Skeletal muscle cell (primary cell): Measurements from ENCODE around the gene SCO2.

Experiments
- DNase-seq: peaks from one replicate; pipeline ENCODE4 v3.0.0-alpha.2; 2010; ENCODE audit warnings: low read depth
- H3K4me3 ChIP-seq: 2 replicates; pipeline ENCODE4 v1.5.1; 2011; ENCODE audit warnings: low read depth, mild to moderate bottlenecking, control low read depth, low read length, moderate library complexity

The SCO2 gene

DNA sequence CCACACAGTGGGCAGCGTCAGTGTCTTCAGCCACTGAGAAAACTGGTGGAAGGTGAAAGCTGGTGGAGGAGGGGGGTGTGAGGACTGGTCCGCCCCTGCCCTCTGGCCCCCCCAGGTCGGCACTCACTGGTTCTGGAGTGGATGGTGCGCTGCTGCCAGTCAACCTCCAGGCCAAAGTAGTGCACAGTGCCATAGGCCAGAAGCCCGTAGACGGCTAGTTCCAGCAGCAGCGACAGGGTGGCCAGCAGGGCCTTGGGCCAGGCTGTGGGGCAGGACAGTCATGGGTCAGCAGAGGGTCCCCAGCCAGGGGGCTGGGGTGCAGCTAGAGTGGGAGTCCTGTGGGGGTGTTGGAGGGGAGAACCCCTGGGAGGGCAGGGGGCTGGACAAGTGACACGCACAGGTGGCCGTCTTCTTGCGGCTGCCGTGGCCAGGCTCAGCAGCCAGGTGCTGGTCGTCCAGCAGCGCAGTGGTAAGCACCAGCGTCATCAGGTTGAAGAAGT is 20.1 kb downstream of the SCO2 start:
- no peak overlapping the region for H3K4me3 ChIP-seq
- no peak for DNase-seq

DNA sequence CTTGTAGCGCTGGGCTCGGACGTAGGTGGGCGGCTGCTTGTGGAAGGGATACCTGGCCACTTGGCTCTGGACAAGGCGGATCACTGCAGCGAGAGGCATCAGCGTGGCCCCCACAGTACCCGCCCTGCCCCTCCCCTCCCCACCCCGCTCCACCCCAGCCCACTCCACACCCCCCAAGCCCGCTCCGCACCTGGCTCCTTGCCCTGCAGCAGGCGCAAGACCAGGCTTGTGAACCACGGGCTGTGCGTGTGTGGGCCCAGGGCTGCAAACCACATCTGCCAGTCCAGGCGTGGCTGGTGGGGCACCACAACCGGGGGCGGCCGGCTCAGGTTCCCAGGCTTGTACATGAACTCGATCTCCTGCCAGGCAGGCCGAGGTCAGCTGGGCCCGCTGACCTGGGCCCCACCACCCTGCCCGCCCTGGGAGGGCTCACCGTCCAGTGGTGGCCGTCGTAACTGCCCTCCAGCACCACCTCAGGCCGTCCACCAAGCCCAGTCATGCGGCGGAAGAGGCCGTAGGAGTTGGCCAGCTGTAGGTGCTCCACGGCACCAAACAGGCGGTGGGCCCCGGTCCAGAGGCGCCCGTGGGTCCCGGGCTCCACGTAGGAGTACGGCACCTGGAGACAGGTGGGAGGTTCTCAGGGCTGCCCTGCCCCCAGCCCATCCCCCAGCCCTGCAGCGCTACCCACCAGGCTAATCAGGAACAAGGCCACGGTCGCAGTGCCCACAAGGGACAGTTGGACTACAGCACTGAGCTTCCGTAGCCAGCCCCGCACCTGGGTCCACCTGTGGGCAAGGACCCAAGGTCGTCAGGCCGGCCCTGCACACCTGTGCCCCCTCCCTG is 20.8 kb downstream of the SCO2 start:
- no peak overlapping the region for H3K4me3 ChIP-seq
- DNase-seq, result no peak

DNA sequence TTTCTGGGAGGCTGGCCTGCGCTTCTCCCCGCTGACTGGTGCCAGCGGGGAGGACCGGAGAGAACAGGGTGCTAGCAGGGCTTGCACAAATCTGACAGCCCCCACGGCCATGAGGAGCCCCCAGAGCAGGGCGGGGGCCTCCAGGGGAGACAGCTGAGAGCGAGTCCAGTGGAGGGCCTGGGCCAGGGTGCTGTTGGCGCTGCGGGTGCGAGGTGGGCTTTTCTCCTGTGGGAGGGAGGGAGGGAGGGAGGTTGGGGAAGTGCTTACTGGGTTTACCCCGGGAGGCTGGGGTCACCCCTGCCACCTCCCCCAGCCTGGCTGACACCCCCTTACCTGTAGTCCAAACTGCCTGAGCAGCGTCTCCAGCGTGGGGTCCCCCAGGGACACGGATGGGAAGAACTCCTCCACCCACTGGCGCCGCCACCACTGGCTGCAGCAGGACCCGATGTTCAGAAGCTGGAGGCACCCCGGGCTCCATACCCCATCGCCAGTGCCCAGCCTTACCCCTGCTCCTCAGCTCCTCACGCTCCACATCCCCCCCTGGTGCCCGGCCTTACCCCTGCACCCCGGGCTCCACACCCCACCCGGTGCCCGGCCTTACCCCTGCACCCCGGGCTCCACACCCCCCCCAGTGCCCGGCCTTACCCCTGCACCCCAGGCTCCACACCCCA is 21.8 kb downstream of the SCO2 start:
- H3K4me3 ChIP-seq, result no peak overlapping the region
- DNase-seq, result no peak

DNA sequence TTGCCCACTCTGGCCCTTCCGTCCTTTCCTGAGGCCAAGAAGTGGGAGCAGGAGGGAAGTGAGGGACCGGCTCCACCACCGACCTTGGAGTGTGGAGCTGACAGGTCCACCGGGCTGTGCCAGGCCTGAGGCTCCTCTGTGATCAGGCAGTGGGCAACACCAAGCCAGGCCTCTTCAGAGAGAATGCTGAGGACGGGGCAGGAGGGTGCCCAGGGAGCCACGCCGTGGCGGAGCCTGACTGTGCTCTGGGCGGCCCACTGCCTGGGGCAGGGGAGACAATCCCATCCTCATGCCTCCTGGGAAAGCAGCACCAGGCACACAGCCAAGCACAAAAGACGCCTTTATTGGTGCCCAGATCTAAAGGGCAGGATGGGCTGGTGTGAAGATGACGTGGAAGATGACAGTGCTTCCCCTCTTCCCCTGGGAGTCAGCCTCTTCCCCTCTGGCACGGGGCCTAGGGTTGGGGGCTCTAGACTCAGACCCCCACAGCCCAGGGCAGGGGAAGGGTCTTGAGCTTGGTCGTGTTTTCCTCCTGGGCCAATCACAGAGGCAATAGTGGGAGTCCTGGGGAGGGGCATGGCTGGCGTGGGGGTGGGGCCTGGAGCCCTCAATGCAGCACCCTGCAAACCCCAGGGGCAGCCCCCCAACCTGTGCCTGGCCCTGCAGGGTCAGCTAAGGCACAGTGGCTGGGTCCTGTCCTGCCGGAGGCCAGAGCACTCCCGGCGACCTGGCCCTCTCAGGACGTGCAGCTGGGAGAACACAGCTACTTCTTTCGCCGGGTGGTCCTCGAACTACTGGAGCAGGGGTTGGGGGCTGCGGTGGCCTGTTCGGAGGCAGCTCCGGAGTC is 22.5 kb downstream of the SCO2 start:
- DNase-seq, result no peak

DNA sequence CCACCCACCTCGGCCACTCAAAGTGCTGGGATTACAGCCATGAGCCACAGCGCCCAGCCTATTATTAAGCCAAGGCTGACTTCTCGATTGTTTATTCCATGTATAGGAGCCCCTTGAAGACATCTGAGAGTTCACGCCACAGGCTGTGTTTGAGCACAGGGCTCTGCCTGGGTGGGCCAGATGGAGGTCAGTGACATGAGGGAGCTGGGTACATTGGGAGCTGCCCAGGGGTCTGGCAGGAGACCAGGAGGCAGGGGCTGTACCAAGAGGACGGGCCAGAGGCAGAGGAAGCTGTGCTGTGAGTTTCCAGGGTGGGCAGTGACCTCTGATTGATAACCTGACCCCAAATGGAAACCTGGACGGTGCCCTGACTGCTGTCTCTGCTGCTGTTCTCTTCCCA is 23.3 kb downstream of the SCO2 start:
- DNase-seq, result no peak
- no peak overlapping the region for H3K4me3 ChIP-seq

More for the DNA sequence above, 22.5 kb downstream of the SCO2 start:
- no peak overlapping the region for H3K4me3 ChIP-seq

DNA sequence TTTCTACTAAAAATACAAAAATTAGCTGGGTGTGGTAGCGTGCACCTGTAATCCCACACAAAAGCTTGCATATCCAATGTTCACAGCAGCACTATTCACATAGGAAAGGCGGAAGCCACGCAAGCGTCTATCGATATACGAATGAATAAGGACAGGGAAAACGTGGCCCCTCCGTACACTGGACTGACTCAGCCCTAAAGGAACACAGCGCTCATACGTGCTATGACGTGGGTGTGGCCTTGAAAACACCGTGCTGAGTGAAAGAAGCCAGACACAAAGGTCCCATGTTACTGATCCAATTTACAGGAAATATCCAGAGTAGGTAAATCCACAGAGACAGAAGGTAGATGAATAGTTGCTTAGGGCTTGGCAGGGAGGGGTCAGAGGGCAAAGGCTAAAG is 24.9 kb downstream of the SCO2 start:
- H3K4me3 ChIP-seq, result no peak overlapping the region
- DNase-seq, result no peak

DNA sequence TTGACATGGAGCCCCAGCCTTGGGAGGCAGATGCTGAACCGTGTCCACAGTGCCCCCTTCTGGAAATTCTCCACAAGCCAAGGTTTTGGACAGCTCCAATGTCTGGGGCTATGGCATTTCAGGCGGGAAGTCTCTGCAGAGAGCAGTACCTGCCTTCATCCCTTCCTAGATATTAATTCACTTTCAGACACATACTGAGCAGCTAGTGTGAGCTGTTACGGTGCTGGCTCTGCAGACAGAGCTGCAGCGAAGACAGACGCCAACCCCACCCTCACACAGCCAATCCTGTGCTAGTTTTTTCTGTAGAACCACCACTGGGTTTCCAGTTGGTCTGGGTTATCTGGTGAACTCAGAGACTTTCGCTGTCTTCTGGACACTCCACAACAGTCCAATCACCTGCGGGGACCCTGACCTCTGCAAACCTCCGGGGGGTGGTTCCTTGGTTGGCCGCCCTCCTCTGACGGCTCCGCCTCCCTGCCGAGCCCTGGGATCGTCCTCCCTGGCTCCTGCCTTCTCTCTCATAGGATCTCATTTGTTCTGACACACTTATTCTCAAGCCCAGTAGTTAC is 27.0 kb downstream of the SCO2 start:
- no peak for DNase-seq
- H3K4me3 ChIP-seq, result no peak overlapping the region

DNA sequence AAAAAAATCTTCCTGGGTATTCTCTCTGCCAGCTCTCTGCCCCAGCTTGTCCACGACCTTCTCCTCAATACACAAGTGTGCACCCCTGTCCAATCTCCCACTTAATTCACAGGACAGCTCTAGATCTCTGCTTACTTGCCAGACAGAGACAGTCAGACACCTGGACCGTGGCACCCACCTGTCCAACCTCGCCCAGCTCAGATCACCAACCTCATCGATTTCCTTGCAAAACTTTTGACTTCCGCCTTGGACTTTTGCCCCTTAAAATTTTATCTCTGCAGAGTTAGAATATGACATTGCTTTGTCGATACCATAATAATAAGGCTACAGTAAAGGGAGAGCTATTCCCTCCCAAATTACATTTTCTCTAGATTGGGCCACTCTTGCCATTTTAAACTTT is 28.3 kb downstream of the SCO2 start:
- no peak overlapping the region for H3K4me3 ChIP-seq
- no peak for DNase-seq

DNA sequence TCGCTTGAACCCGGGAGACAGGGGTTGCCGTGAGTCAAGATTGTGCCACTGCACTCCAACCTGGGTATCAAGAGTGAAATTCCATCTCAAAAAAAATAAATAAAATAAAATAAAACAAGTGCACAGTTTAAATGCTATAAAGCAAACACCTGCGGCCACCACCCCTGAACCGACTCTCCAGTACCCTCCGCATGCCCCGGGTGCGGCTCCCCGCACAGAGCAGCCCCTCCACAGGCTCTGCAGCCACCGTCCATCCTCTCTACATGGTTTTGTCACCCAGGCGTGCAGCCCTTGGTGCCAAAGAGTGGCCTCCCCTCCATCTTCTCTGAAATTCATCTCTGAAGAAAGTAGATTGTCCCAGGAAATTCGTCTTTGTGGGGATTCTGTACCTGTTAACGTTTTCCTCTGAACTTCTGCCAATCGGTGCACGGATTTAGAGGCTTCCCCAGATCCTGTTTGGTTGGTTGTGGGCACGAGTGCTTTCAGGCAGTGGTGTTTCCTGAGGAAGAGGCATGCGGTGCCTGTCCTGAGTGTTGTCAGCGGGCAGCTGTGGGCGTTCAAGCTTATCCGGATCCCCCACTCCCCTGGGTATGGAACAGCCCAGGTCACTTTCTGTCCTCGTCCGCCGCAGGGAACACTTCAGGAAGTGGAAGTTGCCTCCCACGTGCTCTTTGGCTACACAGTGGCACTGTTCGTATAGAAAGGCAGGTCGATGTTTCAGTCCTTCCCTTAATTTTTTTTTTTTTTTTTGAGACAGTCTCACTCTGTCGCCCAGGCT is 34.7 kb downstream of the SCO2 start:
- H3K4me3 ChIP-seq, result no peak overlapping the region
- no peak for DNase-seq

DNA sequence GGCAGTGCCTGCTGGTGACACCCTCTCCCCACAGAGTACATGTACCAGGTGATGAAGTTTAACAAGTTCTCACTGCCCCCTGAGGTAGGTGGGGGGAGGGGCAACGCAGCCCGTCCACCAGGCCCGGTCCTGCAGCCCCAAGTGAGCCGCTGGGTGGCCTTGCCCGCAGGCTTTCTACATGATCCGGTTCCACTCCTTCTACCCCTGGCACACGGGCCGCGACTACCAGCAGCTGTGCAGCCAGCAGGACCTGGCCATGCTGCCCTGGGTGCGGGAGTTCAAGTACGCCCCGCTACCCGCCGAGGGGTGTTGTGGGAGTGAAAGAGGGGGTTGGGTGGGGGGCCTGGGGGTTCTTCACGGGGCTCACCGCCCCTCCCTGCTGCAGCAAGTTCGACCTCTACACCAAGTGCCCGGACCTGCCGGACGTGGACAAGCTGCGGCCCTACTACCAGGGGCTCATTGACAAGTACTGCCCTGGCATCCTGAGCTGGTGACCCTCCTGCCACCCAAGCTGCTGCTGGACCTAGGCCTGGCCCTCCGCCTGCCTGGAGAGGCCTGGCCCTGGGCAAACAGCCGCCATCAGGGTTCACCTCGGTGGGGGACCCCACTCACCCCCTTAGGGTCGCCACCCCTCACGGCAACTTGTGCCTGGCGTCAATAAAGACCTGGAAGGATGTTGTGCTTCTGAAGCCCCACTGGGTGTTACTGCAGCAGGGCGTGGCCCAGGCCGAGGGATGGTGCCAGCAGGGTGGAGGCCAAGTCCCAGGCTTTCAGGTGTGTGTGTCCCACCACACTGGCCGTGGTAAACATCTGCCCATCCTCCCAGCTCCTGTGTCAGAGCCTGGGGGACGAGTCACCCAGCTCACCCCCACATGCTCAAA is 35.8 kb downstream of the SCO2 start:
- no peak overlapping the region for H3K4me3 ChIP-seq
- no peak for DNase-seq

DNA sequence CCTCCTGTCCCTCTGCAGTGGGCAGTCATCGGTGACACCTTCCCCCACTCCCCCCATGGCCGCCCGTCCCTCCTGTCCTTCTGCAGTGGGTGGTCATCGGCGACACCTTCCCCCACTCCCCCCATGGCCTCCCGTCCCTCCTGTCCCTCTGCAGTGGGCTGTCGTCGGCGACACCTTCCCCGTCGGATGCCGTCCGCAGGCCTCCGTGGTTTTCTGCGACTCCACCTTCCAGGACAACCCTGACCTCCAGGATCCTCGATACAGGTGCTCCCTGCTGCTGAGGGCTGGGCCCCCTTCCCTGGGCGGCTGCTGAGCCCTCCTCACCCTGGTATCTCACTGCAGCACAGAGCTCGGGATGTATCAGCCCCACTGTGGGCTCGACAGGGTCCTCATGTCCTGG is 36.5 kb downstream of the SCO2 start:
- no peak overlapping the region for H3K4me3 ChIP-seq
- no peak for DNase-seq

DNA sequence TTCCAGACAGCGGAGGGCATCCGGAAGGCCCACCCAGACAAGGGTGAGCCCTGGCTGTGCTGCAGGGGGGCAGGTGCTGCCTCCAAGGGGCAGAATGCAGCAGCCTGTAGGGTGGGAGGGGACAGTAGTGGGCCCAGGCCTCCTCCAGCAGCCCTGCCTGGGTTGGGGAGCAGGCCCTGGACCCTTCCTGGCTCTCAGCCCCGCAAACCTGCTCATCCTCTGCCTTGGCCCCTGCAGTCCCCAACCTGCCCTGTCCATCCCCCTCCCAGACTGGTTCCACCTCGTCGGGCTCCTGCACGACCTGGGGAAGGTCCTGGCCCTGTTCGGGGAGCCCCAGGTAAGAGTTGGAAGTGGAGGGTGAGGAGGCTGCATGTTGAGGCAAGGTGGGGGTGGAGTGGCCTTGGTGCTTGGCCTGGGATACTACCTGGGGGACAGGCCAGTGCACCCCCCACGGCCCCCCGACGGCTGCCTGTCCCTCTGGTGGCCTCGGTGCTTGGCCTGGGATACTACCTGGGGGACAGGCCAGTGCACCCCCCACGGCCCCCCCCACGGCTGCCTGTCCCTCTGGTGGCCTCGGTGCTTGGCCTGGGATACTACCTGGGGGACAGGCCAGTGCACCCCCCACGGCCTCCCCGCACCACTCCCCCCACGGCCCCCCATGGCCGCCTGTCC is 37.3 kb downstream of the SCO2 start:
- H3K4me3 ChIP-seq, result no peak overlapping the region
- DNase-seq, result no peak

DNA sequence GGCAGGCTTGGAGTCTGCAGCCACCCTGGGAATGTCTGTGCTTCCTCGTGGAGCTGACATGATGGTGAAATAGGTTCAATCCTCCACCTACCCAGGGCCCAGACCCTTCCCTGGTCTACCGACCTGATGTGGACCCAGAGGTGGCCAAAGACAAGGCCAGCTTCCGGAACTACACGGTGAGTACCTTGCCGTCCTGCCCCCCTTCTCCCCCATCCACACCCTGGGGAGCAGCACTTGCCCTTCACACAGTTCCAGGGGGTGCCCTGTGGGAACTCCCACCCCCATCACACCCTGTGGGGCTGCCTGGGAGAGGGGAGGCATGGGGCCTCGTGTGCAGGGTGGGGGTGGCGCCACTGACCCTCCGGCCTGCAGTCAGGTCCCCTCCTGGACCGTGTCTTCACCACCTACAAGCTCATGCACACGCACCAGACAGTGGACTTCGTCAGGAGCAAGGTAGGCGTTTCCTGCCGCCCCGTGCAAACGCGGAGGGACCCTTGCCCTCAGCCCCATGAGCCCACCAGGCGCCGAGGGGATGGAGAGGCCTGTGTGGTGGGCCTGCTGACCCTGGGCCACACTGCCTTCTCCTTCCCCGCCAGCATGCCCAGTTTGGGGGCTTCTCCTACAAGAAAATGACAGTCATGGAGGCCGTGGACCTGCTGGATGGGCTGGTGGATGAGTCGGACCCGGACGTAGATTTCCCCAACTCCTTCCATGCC is 38.0 kb downstream of the SCO2 start:
- no peak for DNase-seq
- no peak overlapping the region for H3K4me3 ChIP-seq

DNA sequence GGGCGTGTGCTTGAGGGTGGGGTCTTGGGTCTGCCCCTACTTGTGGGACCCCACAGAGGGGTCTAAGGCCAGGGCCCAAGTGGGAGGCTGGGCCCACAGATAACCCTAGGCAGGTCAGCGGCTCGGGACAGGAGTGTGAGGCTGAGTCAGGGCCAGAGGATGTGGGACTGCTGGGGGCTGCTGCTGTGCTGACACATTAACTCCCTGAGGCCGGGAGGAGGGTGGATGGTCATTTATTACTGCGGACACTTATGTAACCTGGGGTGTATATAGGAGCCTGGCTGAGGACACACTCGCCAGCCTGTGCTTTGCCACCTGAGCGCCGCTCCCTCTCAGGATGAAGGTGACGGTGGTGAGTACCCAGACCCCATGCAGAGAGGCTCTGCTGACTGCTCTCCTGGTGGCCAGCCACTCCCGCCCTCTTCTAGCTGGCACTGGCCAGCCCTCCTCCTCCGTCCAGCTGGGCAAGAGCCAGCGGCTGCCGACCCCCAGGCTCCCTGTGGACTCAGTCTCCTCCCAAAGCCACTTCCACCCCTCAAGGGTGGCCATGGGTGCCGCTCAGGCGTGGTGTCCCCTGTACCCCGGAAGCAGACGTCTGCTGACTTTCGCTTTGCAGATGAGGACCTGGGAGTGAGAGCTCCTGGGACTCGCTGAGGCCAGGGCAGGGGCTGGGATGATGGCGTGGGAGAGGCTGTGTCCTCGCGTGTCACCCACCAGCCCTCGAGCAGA is 38.7 kb downstream of the SCO2 start, which contains the start of gene MIOX:
Gene MIOX (plus strand): TSS at position 299 of the 729 bp plus-strand sequence. CDS start 39 bp downstream, at position 338.
- no peak within 1 kb of the TSS for H3K4me3 ChIP-seq
- no peak for DNase-seq

DNA sequence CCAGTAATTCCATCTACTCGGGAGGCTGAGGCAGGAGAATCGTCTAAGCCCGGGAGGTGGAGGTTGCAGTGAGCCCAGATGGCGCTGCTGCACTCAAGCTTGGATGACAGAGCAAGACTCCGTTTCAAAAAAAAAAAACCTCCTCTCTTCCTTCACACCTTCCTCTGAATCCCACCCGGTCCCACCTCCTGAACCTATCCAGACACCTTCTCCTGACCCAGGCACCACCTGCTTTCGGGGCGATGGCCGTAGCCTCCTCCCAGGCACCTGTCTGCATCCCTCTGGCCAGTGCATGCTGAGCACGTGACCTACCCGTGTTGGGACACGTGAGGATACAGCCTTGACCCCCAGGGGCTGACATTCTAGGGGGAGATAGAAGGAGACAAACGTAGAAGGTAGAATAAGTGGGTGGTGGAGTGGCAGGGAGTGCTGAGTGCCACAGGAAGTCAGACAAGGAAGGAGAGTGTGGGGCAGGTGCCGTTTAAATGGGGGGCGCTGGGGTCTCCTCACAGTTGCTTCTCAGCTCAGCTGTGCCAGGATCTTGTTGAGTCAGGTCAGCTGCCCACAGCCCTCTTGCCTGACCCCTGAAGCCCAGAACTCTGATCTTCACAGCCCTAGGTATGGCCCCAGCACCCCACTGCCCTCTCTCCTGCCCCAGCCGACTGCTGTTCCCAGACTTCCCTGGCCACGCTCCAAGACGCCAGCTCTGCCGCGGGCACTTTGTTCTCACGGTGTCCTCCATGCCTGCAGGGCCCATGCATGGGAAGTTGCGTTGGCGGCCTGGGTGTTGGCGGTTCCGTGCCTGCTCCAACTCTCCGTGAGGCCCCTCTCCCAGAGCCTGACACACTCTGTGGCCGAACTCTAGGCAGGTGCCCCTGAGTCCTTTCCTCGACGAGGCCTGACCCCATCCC is 39.9 kb downstream of the SCO2 start:
- H3K4me3 ChIP-seq, result no peak overlapping the region

More for the DNA sequence above, 39.9 kb downstream of the SCO2 start:
- no peak for DNase-seq
